GM12878 (cell line): Measurements from ENCODE around the gene CAMK2G. TPM values are rescaled to one million over a fixed set of nuclear protein-coding genes. Genes with fewer than 3 reads are reported as not detected.

Experiments used
- ASH2L ChIP-seq: fragments of 300-600, 200-600 bp; sonication (generic); IDR thresholded peaks from 2 replicates; pipeline ENCODE4 v1.6.1; 2017; ENCODE audit warnings: low read depth, mild to moderate bottlenecking, borderline replicate concordance
- BCLAF1 ChIP-seq: fragments of 450-650 bp; IDR thresholded peaks from 2 replicates; pipeline ENCODE4 v1.6.1; 2017; ENCODE audit warnings: antibody characterized with exemption, mild to moderate bottlenecking, moderate library complexity
- BMI1 ChIP-seq: fragments of 450-650 bp; IDR thresholded peaks from 2 replicates; pipeline ENCODE4 v1.6.1; 2016; ENCODE audit warnings: mild to moderate bottlenecking, moderate library complexity, borderline replicate concordance
- CBFB ChIP-seq: IDR thresholded peaks from 2 replicates; pipeline ENCODE4 v1.6.1; 2016; ENCODE audit warnings: antibody characterized with exemption, low read depth
- CREM ChIP-seq: IDR thresholded peaks from 2 replicates; pipeline ENCODE4 v1.6.1; 2014; ENCODE audit warnings: antibody characterized with exemption, low read depth
- EGR1 ChIP-seq, 2 experiments: IDR thresholded peaks; 1 replicate in 1 of 2; 2 replicates in 1 of 2; pipeline ENCODE4 v1.6.1; 2011 to 2012; ENCODE audit warnings: low read depth in 2 of 2, low read length in 2 of 2, borderline replicate concordance in 1 of 2, mild to moderate bottlenecking in 1 of 2, moderate library complexity in 1 of 2
- EP300 ChIP-seq, 2 experiments: fragments of 150-350 bp in 1 of 2; IDR thresholded peaks; 2 replicates each; pipeline ENCODE4 v1.6.1; 2011 to 2012; ENCODE audit warnings: low read depth in 2 of 2, low read length in 2 of 2, borderline replicate concordance in 1 of 2, improper control_type of control experiment in 1 of 2, inconsistent platforms in 1 of 2; ENCODE audit not compliant: control insufficient read depth in 1 of 2
- GABPA ChIP-seq: IDR thresholded peaks from 2 replicates; pipeline ENCODE4 v1.6.1; 2014; ENCODE audit warnings: antibody characterized with exemption, low read depth, mild to moderate bottlenecking, inconsistent platforms
- IRF3 ChIP-seq: fragments of 450-650 bp; IDR thresholded peaks from 2 replicates; pipeline ENCODE4 v1.6.1; 2014; ENCODE audit warnings: mild to moderate bottlenecking
- IRF5 ChIP-seq: fragments of 450-650 bp; IDR thresholded peaks from 2 replicates; pipeline ENCODE4 v1.6.1; 2017; ENCODE audit warnings: borderline replicate concordance
- MLLT1 ChIP-seq: fragments of 450-650 bp; IDR thresholded peaks from 2 replicates; pipeline ENCODE4 v1.6.1; 2016; ENCODE audit warnings: mild to moderate bottlenecking
- MXI1 ChIP-seq: fragments of 150-350 bp; IDR thresholded peaks from 2 replicates; pipeline ENCODE4 v1.6.1; 2011; ENCODE audit warnings: low read depth, mild to moderate bottlenecking, inconsistent platforms, low read length, improper control_type of control experiment
- NBN ChIP-seq: fragments of 450-650 bp; IDR thresholded peaks from 2 replicates; pipeline ENCODE4 v1.6.1; 2016
- NFIC ChIP-seq: IDR thresholded peaks from 2 replicates; pipeline ENCODE4 v1.6.1; 2012; ENCODE audit warnings: low read depth, mild to moderate bottlenecking, inconsistent platforms, low read length, moderate library complexity
- NFYB ChIP-seq: IDR thresholded peaks from 2 replicates; pipeline ENCODE4 v1.6.1; 2011; ENCODE audit warnings: low read depth, mild to moderate bottlenecking, low read length, improper control_type of control experiment, moderate library complexity; ENCODE audit not compliant: insufficient read depth
- RCOR1 ChIP-seq: conservative IDR thresholded peaks from 2 replicates; pipeline ENCODE4 v1.6.1; 2012; ENCODE audit warnings: low read depth, low read length, improper control_type of control experiment
- RELB ChIP-seq: fragments of 450-650 bp; IDR thresholded peaks from 2 replicates; pipeline ENCODE4 v1.6.1; 2017; ENCODE audit warnings: low read depth, mild to moderate bottlenecking, moderate library complexity
- SIN3A ChIP-seq: IDR thresholded peaks from 2 replicates; pipeline ENCODE4 v1.6.1; 2012; ENCODE audit warnings: low read depth, low read length, improper control_type of control experiment
- SMARCA5 ChIP-seq: fragments of 450-650 bp; IDR thresholded peaks from 2 replicates; pipeline ENCODE4 v1.6.1; 2017; ENCODE audit warnings: mild to moderate bottlenecking
- TBL1XR1 ChIP-seq: IDR thresholded peaks from 2 replicates; pipeline ENCODE4 v1.6.1; 2012; ENCODE audit warnings: low read depth, low read length, improper control_type of control experiment
- ZBED1 ChIP-seq: IDR thresholded peaks from 2 replicates; pipeline ENCODE4 v1.6.1; 2016; ENCODE audit warnings: borderline replicate concordance
- ZZZ3 ChIP-seq: IDR thresholded peaks from 2 replicates; pipeline ENCODE4 v1.6.1; 2011; ENCODE audit warnings: low read depth; ENCODE audit not compliant: control insufficient read depth, insufficient read length
- polyA plus RNA-seq, 11 experiments: library from polyadenylated mRNA; depleted of rRNA in 4 of 11; unstranded in 6 of 11; stranded (reverse) in 5 of 11; fragments of >200 nt; fragmentation: Nextera tagmentation in 4 of 11; fragmentation: Illumina TruSeq in 1 of 11; extraction: Ambion mirVana in 4 of 11; extraction: Trizol in 1 of 11; gene quantifications; 1 replicate in 1 of 11; 2 replicates in 10 of 11; pipeline versions ENCODE4 v1.2.1 to v1.2.3, GENCODE V29; 2011 to 2016; ENCODE audit warnings: inconsistent platforms in 2 of 11, missing spikeins in 2 of 11, low read depth in 1 of 11
- total RNA-seq, 4 experiments: library from RNA; depleted of rRNA in 3 of 4; stranded (reverse); fragments of >200 nt in 3 of 4; fragmentation: Illumina TruSeq in 1 of 4; extraction: Trizol in 1 of 4; gene quantifications; 2 replicates each; pipeline versions ENCODE4 v1.2.1 to v1.2.3, GENCODE V29; 2013 to 2021

Gene CAMK2G
- total and polyA plus RNA-seq, 10 of the 15 experiments (the other 5 are each of a cell fraction or from before 2014, with no cell fraction given): 5.5 to 24.3 (median 16.9) TPM

GRCh38 chr10:73803680-73804286 lies 70.6 kb downstream of the CAMK2G start (continued):
- TF ChIP-seq IRF3: no peak
- TF ChIP-seq CBFB: no peak
- TF ChIP-seq NFYB: 0 out of 2 replicates have a peak, but pooled peaks have one; percentile 40
- no peak for TF ChIP-seq ZZZ3
- TF ChIP-seq MXI1: peak; percentile 35; the same call in 1 of the 2 replicates
- 0 out of 4 replicates have a peak, but pooled peaks of 1 of the 2 experiments have one; percentile 48 for TF ChIP-seq EP300 (IDR thresholded peaks at IDR 0.05; ENCODE audit: borderline replicate concordance in 1 of 2, control insufficient read depth in 1 of 2, low read depth in 2 of 2, low read length in 2 of 2)
- TF ChIP-seq NFIC: peak; percentile 53; the same call in 1 of the 2 replicates
- no peak for TF ChIP-seq MLLT1
- TF ChIP-seq ZBED1: 0 out of 2 replicates have a peak, but pooled peaks have one; percentile 5
- TF ChIP-seq RELB: peak; percentile 90
- no peak for TF ChIP-seq BMI1
- TF ChIP-seq SMARCA5: no peak
- TF ChIP-seq NBN: 0 out of 2 replicates have a peak, but pooled peaks have one; percentile 77
- TF ChIP-seq BCLAF1: no peak
- no peak for TF ChIP-seq EGR1 (IDR thresholded peaks at IDR 0.05; ENCODE audit: borderline replicate concordance in 1 of 2, low read depth in 2 of 2, low read length in 2 of 2)
- no peak for TF ChIP-seq CREM
- no peak for TF ChIP-seq TBL1XR1
- TF ChIP-seq GABPA: no peak
- no peak for TF ChIP-seq SIN3A
- TF ChIP-seq RCOR1: no peak
- TF ChIP-seq ASH2L: no peak
- no peak for TF ChIP-seq IRF5
